ENCODE results near the gene POLR3C. TPM values are rescaled to one million over a fixed set of nuclear protein-coding genes. Genes with fewer than 3 reads are reported as not detected.

The POLR3C gene
- total and polyA plus RNA-seq, 2 of the 13 experiments (the other 11 are each of a cell fraction or from before 2014, with no cell fraction given), result 15.5 to 24.3 TPM

DNA sequence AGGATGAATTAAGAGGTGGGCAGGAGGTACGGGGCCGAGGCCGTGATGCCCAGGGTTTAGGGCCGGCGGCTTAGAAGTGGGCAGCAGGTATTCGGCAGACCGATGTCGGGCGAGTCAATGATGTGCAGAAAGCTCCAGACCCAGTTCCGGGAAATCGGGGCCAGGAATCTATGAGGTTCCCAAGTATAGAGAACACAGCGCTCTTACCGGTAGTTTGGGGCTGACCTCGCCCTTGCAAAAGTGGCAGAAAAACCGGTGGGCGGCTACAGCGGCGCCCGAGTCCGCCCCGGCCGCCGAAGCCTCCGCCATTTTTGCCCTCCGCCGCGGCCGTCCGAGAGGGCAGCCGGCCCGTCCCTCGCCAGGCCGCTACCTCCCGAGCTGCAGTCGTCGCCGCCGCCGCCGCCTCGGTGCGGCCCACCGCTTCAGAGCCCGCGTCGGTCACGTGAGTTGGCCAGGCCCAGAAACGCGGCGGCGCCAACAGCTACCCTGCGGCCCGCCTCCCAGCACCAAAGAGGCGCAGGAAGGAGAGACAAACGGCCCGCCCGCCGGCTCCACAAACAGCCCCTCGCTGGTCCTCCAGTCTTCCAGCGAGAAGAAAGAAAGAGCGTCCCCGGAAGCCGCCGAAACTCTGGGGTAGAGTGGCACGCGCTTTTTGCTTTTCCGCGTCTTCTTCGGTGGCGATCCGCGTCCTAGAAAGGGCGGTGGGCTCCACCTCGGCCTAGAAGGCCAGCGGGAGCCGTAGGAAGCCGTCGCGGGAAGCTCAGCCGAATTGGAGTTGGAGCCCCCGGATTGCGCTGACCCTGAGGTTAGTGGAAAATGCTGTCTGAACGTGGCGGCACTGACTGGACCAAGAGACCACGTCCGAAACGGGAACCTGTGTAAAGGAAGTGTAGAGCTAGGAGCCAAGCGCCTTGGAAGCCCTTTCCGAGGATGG, at the start of gene POLR3C, which contains the start of gene RNF115 (continued):
- TF ChIP-seq, protein P1, sequence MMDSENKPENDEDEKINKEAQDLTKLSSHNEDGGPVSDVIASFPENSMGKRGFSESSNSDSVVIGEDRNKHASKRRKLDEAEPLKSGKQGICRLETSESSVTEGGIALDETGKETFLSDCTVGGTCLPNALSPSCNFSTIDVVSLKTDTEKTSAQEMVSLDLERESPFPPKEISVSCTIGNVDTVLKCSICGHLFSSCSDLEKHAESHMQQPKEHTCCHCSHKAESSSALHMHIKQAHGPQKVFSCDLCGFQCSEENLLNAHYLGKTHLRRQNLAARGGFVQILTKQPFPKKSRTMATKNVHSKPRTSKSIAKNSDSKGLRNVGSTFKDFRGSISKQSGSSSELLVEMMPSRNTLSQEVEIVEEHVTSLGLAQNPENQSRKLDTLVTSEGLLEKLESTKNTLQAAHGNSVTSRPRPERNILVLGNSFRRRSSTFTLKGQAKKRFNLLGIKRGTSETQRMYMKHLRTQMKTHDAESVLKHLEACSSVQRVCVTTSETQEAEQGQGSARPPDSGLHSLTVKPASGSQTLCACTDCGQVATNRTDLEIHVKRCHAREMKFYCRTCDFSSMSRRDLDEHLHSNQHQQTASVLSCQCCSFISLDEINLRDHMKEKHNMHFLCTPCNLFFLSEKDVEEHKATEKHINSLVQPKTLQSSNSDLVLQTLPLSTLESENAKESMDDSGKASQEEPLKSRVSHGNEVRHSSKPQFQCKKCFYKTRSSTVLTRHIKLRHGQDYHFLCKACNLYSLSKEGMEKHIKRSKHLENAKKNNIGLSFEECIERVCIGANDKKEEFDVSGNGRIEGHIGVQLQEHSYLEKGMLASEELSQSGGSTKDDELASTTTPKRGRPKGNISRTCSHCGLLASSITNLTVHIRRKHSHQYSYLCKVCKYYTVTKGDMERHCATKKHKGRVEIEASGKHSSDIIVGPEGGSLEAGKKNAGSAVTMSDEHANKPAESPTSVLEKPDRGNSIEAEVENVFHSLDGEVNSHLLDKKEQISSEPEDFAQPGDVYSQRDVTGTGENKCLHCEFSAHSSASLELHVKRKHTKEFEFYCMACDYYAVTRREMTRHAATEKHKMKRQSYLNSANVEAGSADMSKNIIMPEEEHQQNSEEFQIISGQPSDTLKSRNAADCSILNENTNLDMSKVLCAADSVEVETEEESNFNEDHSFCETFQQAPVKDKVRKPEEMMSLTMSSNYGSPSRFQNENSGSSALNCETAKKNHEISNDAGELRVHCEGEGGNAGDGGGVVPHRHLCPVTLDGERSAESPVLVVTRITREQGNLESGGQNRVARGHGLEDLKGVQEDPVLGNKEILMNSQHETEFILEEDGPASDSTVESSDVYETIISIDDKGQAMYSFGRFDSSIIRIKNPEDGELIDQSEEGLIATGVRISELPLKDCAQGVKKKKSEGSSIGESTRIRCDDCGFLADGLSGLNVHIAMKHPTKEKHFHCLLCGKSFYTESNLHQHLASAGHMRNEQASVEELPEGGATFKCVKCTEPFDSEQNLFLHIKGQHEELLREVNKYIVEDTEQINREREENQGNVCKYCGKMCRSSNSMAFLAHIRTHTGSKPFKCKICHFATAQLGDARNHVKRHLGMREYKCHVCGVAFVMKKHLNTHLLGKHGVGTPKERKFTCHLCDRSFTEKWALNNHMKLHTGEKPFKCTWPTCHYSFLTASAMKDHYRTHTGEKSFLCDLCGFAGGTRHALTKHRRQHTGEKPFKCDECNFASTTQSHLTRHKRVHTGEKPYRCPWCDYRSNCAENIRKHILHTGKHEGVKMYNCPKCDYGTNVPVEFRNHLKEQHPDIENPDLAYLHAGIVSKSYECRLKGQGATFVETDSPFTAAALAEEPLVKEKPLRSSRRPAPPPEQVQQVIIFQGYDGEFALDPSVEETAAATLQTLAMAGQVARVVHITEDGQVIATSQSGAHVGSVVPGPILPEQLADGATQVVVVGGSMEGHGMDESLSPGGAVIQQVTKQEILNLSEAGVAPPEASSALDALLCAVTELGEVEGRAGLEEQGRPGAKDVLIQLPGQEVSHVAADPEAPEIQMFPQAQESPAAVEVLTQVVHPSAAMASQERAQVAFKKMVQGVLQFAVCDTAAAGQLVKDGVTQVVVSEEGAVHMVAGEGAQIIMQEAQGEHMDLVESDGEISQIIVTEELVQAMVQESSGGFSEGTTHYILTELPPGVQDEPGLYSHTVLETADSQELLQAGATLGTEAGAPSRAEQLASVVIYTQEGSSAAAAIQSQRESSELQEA (CRISPR knock-in tag; IDR thresholded peaks at IDR 0.05; ENCODE audit: not compliant biosample characterization), result peak; percentile 87
- no peak for TF ChIP-seq RFX1 (IDR thresholded peaks at IDR 0.05)
- TF ChIP-seq ZNF782 (CRISPR knock-in tag; IDR thresholded peaks at IDR 0.05; ENCODE audit: borderline replicate concordance), result peak; percentile 39; the same call in 1 of the 2 replicates
- TF ChIP-seq IRX3 (CRISPR knock-in tag; IDR thresholded peaks at IDR 0.05; ENCODE audit: borderline replicate concordance, low read depth), result no peak
- no peak for TF ChIP-seq ZNF274 (CRISPR knock-in tag; IDR thresholded peaks at IDR 0.05)
- peak; percentile 9; the same call in 1 of the 2 replicates for TF ChIP-seq HOMEZ (CRISPR knock-in tag; IDR thresholded peaks at IDR 0.05; ENCODE audit: low read depth)
- peak; percentile 78 for TF ChIP-seq PHF20 (CRISPR knock-in tag; IDR thresholded peaks at IDR 0.05)
- no peak; the same call in 1 of the 2 replicates for TF ChIP-seq SIN3A (IDR thresholded peaks at IDR 0.05; ENCODE audit: borderline replicate concordance, low read depth, low read length)
- TF ChIP-seq PBX3 (CRISPR knock-in tag; IDR thresholded peaks at IDR 0.05; ENCODE audit: borderline replicate concordance), result no peak
- TF ChIP-seq HIC2 (CRISPR knock-in tag; IDR thresholded peaks at IDR 0.05; ENCODE audit: low read depth), result 0 out of 2 replicates have a peak, but pooled peaks have one; percentile 33
- TF ChIP-seq ZSCAN25 (CRISPR knock-in tag; IDR thresholded peaks at IDR 0.05), result no peak
- TF ChIP-seq ELF1 (CRISPR knock-in tag; IDR thresholded peaks at IDR 0.05), result peak; percentile 81
- TF ChIP-seq ZBTB25 (CRISPR knock-in tag; IDR thresholded peaks at IDR 0.05), result no peak; the same call in 1 of the 2 replicates
